Middle frontal gyrus (tissue), 1 donor: ENCODE data around the gene LBR.

Experiments used
- DNase-seq: peaks from one replicate; pipeline ENCODE4 v3.0.0-alpha.2; 2015; ENCODE audit warnings: low spot score; ENCODE audit errors: extremely low spot score

Gene LBR

DNA sequence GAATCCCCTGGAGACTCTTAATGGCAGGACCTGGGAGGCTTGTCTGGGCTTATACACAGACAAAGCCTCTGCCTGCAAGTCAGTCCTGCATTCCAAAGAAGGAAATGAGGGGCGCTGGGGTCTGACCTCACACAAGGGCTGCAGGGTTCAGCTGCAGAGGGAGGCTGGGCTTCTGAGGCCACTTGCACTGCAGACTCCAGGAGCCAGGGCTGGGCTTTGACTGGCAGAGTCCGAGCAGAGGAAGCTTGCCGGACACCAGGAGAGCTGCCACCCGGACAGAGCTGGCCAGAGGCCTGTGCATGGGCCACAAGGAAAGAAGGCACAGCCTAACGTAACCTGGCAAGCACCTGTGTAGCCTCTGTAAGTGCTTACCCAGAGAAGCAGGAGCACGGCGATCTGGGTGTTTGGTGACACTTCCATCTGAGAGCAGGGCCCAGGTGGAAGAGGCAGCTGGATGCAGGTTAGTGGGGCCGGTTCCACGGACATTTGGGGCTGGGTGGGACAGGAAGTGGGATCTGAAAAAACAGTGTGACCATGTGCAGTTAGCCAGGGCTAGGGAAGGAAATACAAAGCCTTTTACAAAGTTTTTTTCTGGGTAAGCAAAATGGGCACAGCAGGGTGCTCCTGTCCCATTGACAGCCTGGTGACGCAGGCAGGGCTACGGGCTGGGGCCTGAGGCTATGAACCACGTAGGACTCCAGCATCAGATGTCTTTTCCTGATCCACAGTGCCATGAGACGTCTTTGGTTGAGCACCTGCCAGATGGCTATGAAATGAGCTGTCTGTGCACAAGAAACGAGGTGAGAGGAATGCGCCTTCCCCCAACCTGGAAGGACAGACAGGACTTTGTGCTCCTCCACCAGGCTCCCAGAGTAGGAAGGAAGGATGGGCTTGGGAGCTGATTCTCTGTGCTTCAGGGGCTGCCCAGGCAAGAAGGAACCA is 37.3 kb upstream of the LBR start:
- no peak for DNase-seq

DNA sequence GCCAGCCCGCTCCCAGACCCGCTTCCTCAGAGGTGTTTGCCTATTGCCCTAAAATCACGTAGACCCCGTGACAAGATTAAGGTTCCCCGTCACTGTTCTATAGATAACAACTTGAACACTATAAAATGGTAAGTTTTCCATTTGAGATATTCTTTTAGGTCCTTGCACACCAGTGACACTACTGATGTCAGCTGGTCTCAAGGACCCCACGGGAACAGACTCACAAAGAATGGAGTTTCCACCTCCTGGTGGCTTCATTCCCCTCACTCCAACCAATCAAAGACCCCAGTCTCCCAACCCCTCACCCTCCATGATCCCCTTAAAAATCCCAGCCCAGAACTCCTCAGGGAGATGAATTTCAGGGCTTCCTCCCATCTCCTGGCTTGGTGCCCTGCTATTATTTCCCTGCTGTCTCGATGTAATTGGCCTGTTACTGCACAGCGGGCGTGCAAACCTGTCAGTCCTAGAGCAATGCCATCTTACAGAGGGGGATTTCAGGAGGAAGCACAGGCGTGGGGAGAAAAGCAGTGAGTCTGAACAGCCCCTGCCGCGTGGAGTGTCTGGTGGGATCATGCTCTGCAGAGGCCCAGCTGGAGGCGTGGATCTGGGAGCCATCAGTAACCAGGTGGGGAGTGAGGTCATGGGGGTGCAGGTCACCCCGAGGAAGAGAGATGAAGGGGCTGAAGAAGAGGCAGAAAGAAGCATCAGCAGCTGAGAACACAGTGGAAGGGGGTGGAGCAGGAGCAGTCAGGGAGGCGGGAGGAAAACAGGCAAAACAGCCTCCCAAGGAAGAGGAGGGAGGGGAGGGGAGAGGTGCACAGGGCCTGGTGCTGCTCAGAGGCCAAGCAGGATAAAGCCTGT is 35.1 kb upstream of the LBR start:
- no peak for DNase-seq

DNA sequence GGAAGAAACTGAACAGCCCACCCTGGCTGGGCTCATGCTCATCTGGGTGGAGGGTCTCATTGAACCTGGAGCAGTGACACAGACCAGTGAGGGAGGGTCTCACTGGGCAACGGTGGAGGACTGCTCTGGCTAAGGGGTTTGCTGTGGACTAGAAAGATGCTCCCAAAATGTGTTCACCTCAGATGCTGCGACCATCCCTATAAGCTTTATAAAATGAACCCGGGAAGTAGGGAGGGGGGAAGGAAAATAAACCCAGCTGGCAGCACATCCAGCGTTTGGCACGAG is 34.5 kb upstream of the LBR start:
- no peak for DNase-seq

DNA sequence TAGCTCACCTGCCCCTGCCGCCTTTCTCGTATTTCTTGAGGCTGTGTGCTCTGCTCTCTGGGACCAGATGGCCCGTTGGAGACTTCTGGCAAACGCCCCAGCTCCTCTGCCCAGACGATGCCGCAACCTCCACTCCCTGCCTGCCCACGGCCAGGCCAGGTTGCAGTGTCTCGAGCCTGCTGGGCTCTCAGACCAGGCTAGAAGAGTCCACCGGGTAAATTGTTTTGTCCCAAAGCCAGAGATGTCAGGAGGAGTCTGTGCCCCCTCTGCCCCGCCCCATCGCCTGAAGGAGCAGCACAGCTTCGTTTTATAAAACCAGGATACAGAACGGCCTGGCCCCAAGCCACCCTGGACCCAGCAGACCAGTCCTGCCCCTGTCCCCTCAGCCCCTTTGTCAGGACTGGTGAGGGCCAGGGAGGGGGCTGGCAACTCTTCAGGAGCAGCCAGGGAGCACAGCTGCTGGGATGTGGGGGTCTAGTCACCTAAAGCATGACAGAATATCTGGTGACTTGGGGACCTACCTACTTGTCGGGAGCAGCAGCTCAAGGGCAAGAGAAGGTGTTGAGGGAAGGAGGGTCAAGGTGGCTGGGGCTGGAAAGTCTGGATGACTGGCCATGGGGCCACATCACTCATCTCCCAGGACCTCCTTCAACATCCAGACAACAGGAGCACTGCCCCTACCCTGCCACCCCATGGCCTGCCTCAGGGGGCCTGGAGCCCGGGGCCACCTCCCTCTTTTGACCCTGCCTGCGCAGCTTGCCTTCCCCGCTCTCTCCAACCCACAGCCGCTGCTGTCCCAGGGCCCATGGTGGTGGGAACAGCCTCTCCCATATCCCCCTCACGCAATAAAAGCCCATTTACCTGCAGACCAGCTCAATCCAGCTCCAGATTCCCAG is 33.9 kb upstream of the LBR start:
- no peak for DNase-seq

DNA sequence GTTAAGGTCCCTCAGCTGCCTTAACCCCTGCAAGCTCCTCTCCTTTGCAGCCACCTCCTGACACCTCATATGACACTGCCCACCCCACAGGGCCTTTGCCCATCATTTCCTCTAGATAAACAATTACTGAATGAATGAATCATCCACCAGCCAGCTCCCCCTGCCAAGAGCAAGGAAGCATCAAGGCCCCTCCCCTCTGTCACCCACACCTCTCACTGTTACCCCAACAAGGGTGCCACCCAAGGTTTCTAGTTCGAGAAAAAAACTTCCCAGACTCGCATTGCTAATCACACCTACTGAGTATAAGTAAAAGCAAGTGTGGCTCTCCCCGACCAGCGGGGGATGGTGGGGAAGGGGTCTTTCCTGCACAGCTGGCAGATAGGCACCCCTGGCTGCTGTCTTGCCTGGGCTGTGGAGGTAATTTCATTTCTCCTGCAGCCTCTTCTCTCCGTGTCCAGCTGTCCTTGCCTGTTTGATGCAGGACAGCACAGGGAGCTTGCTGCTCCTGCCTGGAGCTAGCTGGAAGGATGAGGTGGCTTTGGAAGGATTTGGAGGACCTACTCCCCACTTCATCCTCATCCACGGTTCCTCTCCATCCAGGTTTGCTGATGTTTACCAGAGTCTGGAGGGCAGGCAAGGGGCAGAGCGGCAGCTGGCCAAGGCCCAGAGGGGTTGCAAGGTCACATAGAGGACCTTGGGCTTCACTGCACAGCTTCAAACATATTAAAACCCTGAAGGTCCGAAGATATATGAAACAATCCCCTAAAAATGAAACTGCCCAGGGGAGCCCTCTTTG is 33.1 kb upstream of the LBR start:
- DNase-seq: no peak

DNA sequence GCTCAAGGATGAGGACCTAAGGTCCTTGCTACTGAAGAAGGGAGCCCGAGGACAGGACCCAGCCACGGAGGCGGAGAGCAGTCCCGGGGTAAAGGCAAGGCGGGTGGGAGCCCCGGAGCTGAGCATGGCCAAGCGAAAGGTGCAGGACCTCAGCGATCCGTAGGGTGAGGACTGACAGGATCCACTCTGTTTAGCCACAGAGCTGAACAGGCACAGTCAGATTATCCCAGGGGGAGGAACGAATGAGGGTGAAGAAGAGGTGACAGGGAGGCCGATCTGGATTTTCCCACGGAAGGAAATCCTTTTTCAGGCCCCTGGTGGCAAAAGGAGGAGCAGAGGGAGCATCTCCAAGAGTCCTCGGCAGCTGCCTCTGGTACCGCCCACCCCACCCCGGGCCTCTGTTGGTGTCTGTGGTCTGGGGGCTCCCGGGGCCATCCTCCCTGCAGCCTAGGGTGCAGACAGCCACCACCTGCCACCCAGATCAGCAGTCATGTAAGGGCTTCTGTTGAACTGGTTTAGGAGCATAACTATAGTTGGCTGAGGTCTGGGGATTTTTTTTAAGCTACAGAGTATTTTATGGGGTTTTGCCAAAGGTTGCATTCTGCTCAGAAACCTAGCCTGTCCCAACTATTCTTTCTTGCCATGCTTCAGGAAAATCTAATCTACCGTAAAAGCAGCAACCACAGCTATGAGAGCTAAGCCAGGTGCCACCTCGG is 32.3 kb upstream of the LBR start:
- no peak for DNase-seq

DNA sequence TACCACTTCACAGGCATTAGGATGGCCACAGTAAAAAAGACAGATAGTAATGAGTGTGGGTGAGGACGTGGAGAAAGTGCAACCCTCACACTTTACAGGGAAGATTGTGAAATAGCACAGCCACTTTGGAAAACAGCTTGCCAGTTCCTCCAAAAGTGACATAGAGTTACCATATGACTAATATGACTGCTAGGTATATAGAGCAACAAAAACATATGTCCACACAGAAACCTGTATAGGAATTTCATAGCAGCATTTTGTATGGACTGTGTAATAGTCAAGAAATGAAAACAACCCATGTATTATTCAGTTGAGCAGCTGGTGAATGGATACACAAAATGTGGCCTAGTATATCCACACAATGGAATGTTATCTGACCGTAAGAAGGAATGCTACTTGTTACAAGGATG is 30.4 kb upstream of the LBR start:
- no peak for DNase-seq

DNA sequence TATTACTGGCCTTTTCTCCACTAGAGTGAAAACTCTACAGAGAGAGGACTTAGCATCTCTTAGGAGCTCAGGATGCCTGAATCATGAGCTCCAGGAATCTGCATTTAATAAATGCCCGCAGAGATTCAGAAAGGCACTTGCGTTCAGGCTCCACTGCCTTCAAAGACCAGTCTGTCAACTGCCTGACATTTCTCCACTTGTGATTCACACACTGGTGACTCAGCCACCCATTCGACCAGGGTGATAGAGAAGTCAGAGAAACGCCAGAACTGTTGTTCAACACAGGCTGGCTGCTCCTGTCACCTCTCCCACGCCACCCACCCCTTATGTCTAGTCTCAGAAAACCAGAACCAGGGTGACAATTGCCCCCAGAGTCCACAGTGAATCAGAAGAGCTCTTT is 26.9 kb upstream of the LBR start:
- DNase-seq: no peak

DNA sequence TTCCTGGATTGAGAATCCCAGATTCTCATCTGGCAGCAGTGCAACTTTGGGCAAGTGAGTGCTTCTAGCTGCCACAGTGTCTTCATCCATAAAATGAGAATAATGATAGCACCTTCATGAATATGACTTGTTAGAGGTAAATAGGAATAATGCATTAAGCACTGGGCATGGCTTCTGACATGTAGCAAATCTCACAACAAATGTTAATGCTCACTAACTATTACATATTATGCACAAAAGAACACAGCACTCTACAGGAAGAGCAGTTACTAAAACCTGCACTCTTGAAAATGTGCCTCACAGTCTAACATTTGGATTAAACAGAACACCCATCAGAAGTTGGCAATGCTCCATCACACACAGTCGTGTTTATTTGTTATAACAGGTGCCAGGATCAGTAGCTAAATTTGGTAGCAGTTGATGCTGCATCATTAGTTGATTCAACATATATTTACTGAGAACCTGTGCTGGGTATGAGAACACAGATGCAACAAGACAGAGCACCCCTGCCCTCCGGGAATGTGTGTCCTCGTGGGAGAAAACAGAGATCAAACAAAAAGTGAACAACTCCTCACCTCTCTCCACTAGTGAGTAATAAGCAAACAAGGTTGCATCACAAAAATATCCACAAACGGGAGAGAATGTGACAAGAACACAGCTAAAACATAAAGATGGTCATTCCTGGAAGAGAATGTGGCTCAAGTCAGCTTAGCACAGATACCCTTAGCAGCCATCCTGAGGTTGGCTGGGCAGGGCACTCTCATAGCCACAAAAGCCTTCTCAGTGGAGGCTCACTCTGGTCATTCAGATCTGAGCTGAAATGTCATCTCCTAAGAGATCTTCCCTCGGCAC is 26.2 kb upstream of the LBR start:
- DNase-seq: no peak

DNA sequence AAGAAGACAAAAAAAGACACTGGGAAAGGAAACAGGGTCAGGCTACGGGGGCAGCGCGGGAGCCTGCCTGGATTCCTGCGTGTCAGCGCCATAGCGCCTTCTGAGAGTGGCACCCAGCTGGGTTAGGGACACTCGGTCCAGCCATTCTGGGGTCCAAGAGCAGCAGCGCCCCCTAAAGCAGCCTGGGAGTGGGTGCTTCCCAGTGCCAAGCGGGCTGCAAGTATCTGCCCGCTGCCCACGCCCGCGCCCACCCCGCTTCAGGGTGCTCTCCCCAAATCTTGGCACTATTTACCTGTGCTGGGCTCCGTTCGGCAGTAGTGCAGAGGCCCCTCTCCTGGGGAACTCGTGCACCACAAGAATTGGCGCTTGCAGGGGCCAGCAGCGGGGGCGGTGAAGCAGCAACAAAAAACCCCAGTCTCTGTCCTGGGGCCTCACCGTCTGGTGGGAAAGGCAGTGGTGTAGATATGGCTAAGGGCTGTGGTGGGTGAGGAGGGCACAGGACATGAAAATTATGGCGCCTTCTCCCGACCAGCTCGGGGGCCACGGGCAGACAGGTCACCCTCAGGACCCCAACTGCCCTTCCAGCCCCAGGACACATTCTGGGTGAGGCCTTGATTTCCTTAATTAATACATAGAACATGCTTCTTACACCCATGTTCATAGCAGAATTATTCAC is 24.1 kb upstream of the LBR start:
- DNase-seq: no peak

DNA sequence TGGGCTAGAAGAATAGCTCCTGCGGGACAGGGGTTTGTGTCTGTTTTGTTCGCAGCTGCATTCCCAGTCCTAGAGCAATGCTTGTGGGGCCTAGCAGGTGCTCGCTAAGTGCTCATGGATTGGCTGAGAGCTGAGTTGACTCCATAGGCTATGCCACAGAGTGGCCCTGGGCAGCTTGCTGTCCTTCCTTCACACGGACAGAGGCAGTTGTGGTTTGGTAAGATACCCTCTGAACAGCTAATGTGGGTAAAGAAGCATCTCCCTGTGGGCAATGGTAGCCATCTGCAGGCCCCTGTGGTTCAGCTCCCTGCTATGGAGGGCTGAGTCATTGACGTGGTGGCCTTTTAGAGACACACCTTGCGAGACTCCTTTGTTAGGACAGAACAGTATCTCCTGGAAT is 23.5 kb upstream of the LBR start:
- no peak for DNase-seq

DNA sequence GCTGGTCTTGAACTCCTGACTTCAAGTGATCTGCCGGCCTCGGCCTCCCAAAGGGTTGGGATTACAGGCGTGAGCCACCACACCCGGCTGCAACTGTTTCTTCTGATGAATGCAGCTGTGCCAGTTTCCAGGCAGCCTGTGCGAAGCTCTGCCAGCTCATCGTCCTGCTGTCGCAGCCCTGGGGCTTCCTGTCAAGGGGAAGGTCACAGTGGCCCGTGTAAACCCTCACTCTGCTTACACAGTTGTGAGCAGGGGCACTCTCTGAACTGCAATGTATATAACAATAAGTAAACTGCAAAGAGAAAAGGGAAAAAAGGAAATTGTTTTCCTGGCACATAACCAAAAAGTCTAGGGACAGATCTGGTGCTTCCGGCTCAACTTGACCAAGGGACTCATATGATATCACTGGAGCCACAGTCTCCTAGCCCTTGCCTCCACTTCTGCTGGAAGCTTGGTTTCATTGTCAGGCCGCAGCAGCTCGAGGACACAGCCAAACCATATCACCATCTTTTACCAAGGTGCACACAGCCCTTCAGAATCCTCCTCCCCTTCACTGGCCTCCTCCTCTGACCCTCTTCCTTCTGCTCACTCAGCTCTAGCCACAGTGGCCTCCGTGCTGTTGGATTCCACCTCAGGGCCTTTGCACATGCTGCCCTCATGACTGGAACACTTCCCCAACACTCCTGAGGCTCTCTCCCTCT is 22.8 kb upstream of the LBR start:
- DNase-seq: no peak

DNA sequence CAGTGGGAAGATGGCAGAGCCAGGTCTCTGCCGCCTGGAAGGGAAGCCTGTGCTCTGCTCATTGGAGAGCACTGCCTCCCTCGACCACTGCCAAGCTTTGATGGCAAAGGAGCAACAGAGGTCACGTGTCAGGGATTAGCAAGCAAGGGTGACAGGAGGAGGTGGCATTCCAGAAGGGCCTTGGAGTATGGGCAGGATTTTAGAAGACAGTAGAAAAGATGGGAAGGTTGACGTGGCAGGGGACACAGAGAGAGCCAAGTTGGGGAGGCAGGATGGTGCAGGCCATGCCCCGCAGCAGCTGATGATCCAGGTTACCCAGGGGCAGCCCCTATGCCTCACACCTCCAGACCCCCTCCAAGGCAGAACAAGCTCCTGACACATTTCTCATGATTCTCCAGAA is 21.9 kb upstream of the LBR start:
- DNase-seq: no peak

DNA sequence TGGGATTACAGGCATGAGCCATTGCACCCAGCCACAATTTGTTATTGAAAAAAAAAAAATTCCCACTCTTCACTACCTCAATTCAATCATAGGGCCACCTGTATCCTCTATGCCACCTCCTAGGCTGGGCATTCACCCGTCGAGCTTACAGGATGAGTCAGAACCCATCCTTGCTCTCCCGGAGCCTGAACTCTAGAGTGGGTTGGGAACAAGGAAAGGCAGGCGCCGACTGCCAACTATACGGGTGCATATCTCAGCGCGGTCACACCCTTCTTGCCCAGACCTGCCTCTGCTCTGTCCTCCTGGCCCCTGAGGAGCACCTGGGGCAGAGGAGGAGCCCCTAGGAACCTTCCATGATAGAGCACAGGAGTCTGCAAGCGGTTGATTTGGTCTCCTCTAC is 21.4 kb upstream of the LBR start:
- DNase-seq: no peak

DNA sequence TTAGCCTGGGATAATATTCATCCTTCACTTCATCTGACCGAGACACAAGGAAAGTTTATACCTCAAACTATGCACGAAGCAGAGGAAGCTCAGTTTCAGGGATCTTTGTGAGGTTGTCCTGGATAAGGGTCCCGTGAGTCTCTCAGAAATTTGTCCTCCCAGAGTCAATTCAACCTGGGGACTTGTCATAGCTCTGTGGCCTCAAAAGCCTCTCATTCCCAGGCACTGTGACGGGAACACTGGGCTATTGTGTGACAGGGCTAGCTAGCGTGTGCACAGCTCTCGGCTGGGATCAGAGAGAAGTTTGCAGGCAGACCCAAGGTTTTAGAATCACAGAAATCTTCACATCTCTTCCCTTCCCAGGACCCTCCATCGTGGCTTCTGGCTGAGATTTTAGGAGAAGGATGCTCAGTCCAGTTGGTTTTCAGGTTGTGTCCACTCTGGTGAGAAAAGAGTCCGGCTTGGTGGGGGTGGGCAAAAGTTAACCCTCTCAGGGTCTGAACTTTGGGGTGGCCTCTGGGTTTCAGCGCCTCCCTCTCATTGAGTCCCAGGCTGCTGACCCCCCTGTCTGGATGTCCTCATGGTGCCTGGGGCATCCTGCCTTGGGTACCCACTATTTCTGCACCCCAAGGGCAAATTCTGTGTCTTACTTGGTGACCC is 20.4 kb upstream of the LBR start:
- no peak for DNase-seq

DNA sequence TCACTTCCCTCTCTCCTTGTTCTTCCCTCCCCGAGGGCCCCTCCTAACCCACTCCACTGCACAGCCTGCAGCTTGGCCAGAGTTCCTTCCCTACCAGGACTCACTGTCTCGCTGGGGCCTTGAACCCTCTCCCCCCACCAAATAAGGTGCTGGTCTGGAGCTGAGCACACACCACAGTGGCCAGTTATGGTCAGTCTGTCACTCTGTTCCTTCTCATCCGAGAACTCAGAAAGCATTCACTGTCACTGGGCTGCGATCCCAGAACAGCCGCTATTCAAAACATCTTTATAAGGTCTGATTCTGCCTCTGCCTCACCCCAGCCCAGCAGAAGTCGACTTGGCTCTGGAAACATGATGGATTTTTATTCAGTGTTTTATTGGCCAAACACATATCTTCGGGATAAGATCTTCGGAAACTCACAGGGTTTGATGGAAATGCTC is 19.8 kb upstream of the LBR start:
- no peak for DNase-seq

DNA sequence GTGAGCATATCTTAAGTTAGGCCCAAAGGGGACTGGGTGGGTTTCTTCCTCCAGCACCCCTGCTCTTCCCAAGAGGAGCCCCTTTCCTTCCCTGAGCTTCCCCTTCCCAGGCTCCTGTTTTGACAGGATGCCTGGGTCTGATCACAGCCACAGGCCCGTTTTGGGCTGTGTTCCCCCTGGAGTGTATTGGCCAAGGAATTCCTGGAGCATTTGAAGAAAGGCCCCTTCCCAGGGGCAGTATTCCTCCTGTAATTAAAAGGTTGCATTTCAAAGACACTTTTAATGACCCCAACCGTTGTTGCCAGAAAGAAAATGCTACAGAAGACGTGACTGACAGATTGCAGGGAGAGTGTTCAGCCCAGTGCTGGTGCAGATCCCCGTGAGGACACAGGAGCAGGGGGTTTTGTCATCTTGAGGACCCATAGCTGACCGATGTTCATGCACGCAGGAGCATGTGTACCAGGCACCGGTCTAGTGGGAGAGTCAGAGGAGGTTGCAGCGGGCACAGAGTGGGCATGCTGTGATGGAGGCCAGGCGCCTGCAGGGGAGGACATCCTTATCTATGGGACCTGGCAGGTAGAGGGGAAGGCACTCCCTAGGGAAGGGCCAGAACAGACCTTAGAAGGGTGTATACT is 19.3 kb upstream of the LBR start:
- no peak for DNase-seq
